ENCODE data around the gene PADI3. TPM values are rescaled to one million over a fixed set of nuclear protein-coding genes. Genes with fewer than 3 reads are reported as not detected.
A peak's percentile ranks its signal among the peaks of the same experiment; 100 is the strongest.

PADI3 gene, protein sequence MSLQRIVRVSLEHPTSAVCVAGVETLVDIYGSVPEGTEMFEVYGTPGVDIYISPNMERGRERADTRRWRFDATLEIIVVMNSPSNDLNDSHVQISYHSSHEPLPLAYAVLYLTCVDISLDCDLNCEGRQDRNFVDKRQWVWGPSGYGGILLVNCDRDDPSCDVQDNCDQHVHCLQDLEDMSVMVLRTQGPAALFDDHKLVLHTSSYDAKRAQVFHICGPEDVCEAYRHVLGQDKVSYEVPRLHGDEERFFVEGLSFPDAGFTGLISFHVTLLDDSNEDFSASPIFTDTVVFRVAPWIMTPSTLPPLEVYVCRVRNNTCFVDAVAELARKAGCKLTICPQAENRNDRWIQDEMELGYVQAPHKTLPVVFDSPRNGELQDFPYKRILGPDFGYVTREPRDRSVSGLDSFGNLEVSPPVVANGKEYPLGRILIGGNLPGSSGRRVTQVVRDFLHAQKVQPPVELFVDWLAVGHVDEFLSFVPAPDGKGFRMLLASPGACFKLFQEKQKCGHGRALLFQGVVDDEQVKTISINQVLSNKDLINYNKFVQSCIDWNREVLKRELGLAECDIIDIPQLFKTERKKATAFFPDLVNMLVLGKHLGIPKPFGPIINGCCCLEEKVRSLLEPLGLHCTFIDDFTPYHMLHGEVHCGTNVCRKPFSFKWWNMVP
- total RNA-seq (2014; rRNA removed; shearing (Covaris generic)) = 0.19 and 0.21 TPM in 2 replicates
- 0.26 and 0.37 TPM in 2 replicates for polyA plus RNA-seq (2015; cell fraction: cytosol; rRNA removed)
- polyA plus RNA-seq (2015; cell fraction: nucleus; rRNA removed) = 0.12 and 0.51 TPM in 2 replicates

- in situ Hi-C loops (cut with HindIII; ENCODE audit: low pct_unique_long_range_greater_than_20kb, low sequenced_read_pairs) = no loop called here
- DNase-seq (ENCODE audit: low read depth, low spot score) = peak; percentile 34
These were observed at the start of gene PADI3 for GRCh38 chr1:17248781-17249180. Gene PADI3 (plus strand): TSS chr1:17249098. CDS start chr1:17249138, 40 bp downstream.

- no peak for DNase-seq (ENCODE audit: low read depth, low spot score)
- in situ Hi-C loops (cut with HindIII; ENCODE audit: low pct_unique_long_range_greater_than_20kb, low sequenced_read_pairs) = no loop called here
These were observed 49.4 kb upstream of the PADI3 start for GRCh38 chr1:17199267-17200044.

GRCh38 chr1:17200246-17200645 lies 48.7 kb upstream of the PADI3 start:
- DNase-seq (ENCODE audit: low read depth, low spot score) = no peak
- in situ Hi-C loops (cut with HindIII; ENCODE audit: low pct_unique_long_range_greater_than_20kb, low sequenced_read_pairs) = no loop called here

- no peak for DNase-seq (ENCODE audit: low read depth, low spot score)
- in situ Hi-C loops (cut with HindIII; ENCODE audit: low pct_unique_long_range_greater_than_20kb, low sequenced_read_pairs) = no loop called here
These were observed 48.1 kb upstream of the PADI3 start for GRCh38 chr1:17200756-17201155.

DNA sequence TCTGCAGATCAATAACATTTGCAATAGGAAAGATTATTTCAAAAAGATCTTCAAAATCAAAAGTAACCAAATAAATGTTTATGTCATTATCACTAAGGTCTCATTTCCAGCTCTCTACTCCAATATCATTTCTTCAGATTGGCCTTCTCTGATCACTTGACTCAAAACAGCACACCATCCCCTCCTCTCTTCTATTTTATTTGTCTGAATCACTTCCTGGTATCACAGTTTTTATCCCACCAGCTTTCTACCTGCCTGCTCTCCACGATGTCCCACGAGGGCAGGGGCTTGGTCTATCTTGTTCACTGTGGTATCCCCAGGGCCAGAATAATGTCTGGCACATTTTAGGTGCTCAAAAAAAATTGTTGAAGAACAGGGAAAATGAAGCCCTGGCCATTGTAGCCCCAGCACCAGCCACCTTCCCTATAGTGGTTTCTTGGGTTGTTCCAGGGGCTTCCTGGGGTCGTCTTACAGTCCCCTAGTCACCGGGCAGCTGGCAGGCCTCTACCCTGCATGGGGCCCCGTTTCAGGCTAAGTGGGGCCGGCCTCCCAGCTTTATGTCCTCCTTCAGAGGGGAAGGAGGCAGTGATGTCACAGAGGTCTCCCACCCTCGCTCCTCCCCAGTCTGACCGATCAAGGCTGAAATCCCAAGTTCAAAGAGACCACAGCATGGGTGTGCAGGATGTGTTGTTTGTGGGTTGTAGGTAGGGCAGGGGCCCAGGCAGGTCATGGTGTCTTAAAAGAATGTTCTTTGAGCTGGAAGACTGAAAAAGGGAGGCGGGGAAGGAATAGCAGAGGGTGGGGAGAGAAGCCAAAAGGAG lies 47.5 kb upstream of the PADI3 start:
- DNase-seq (ENCODE audit: low read depth, low spot score) = no peak
- in situ Hi-C loops (cut with HindIII; ENCODE audit: low pct_unique_long_range_greater_than_20kb, low sequenced_read_pairs) = no loop called here

- in situ Hi-C loops (cut with HindIII; ENCODE audit: low pct_unique_long_range_greater_than_20kb, low sequenced_read_pairs) = no loop called here
- no peak for DNase-seq (ENCODE audit: low read depth, low spot score)
These were observed 44.1 kb upstream of the PADI3 start, which contains the start of gene PADI1 for GRCh38 chr1:17204546-17205440. Gene PADI1 (plus strand): TSS chr1:17205128. CDS start chr1:17205218, 90 bp downstream.

GRCh38 chr1:17205652-17206051 lies 43.2 kb upstream of the PADI3 start:
- DNase-seq (ENCODE audit: low read depth, low spot score) = no peak
- in situ Hi-C loops (cut with HindIII; ENCODE audit: low pct_unique_long_range_greater_than_20kb, low sequenced_read_pairs) = no loop called here

DNA sequence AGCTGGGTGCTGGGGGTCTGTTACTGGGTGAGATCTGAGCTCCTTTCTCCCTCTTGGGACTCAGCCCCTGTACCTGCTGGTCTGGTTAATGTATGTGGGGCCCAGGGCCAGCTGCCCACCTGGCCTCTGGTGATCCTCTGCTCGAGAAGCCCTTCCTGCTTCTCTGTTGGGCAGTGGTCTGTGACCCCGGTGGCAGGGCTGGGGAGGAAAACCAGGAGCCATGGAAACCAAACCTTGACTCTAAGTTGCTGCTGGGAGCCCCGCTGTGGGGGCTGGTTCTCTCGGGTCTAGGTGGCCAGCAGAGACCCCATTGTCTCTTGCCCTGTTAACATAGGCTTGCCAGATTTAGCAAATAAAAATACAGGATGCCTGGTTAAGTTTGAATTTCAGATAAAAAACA lies 42.7 kb upstream of the PADI3 start:
- no peak for DNase-seq (ENCODE audit: low read depth, low spot score)
- in situ Hi-C loops (cut with HindIII; ENCODE audit: low pct_unique_long_range_greater_than_20kb, low sequenced_read_pairs) = no loop called here

- no peak for DNase-seq (ENCODE audit: low read depth, low spot score)
- in situ Hi-C loops (cut with HindIII; ENCODE audit: low pct_unique_long_range_greater_than_20kb, low sequenced_read_pairs) = no loop called here
These were observed 41.9 kb upstream of the PADI3 start for GRCh38 chr1:17207046-17207445.

- in situ Hi-C loops (cut with HindIII; ENCODE audit: low pct_unique_long_range_greater_than_20kb, low sequenced_read_pairs) = no loop called here
These were observed 41.4 kb upstream of the PADI3 start for GRCh38 chr1:17207540-17207939.

DNA sequence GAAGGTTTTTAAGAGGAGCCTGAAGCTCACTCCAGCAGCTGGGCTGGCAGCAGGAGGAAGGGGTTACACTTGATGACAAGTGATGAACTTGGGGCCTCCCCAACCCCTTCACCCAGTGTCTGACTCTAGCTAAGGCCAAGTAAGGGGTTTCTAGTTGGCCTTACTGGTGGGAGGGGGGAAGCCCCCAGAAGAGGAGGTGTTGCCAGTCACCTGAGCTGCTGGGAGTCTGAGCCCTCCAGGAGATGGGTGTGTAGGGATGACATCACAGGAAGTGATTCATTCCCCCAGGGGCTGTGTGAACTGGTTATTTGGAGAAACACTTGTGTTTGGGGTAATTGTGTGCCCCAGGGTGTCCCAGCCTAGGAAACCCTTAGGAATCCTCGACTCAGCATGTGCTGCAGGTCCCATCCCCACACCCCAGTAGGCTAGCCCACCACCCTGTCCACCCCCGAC lies 40.9 kb upstream of the PADI3 start:
- in situ Hi-C loops (cut with HindIII; ENCODE audit: low pct_unique_long_range_greater_than_20kb, low sequenced_read_pairs) = no loop called here

More at GRCh38 chr1:17207540-17207939, 41.4 kb upstream of the PADI3 start:
- DNase-seq (ENCODE audit: low read depth, low spot score) = no peak

GRCh38 chr1:17208546-17208945 lies 40.4 kb upstream of the PADI3 start:
- in situ Hi-C loops (cut with HindIII; ENCODE audit: low pct_unique_long_range_greater_than_20kb, low sequenced_read_pairs) = no loop called here
- no peak for DNase-seq (ENCODE audit: low read depth, low spot score)

More for the DNA sequence above, 40.9 kb upstream of the PADI3 start:
- DNase-seq (ENCODE audit: low read depth, low spot score) = peak; percentile 37

GRCh38 chr1:17209430-17209829 lies 39.5 kb upstream of the PADI3 start:
- in situ Hi-C loops (cut with HindIII; ENCODE audit: low pct_unique_long_range_greater_than_20kb, low sequenced_read_pairs) = no loop called here
- no peak for DNase-seq (ENCODE audit: low read depth, low spot score)

DNA sequence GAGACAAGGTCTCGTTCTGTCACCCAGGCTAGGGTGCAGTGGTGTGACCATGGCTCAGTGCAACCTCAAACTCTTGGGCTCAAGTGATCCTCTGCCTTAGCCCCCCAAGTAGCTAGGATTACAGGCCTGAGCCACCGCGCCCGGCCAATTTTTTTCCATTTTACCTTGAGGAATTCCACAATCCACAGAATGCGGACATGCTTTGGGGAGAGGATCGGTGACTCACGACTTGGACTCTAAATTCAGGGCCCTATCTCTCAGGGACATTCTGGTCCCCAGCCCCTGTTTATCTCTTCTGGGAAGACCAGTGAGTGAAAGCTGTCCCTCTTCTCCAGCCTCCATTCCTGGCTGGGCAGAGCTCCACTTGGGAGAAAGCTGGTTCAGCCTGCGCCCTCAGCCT lies 38.7 kb upstream of the PADI3 start:
- in situ Hi-C loops (cut with HindIII; ENCODE audit: low pct_unique_long_range_greater_than_20kb, low sequenced_read_pairs) = no loop called here
- no peak for DNase-seq (ENCODE audit: low read depth, low spot score)

DNA sequence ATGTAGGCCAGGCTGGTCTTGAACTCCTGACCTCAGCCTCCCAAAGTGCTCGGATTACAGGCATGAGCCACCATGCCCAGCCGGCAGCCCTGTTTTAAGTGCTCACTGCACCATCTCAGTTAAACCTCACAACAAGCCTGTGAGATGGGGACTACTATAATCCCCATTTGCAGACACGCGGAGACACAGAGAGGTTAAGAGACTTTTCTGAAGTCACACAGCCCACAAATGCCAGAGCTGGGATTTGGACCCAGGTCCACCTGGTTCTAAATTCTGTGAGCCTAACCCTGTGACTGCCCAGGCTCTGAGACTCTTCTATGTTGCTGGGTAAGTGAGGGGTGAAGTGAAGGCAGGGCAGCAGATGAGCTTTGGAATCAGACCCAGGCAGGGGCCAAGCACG lies 37.5 kb upstream of the PADI3 start:
- in situ Hi-C loops (cut with HindIII; ENCODE audit: low pct_unique_long_range_greater_than_20kb, low sequenced_read_pairs) = no loop called here

GRCh38 chr1:17212009-17212408 lies 36.9 kb upstream of the PADI3 start:
- no peak for DNase-seq (ENCODE audit: low read depth, low spot score)
- in situ Hi-C loops (cut with HindIII; ENCODE audit: low pct_unique_long_range_greater_than_20kb, low sequenced_read_pairs) = no loop called here

More for the DNA sequence above, 37.5 kb upstream of the PADI3 start:
- no peak for DNase-seq (ENCODE audit: low read depth, low spot score)
